SU-DHL-6 (cell line): ENCODE results near the gene SORL1.

Experiments used
- CTCF ChIP-seq: fragments of 200-600 bp; sonication (generic); IDR thresholded peaks from one replicate; pipeline ENCODE4 v1.5.1; 2017; ENCODE audit warnings: antibody characterized with exemption, mild to moderate bottlenecking, low read length, moderate library complexity; ENCODE audit not compliant: insufficient read depth, poor library complexity, severe bottlenecking
- EZH2phosphoT487 ChIP-seq: fragments of 200-600 bp; sonication (generic), shearing (Covaris generic); conservative IDR thresholded peaks from 2 replicates; pipeline ENCODE4 v1.6.1; 2018; ENCODE audit warnings: mild to moderate bottlenecking, antibody characterized with exemption, low read length, moderate library complexity, mixed read lengths

- TF ChIP-seq CTCF (no peak), EZH2phosphoT487 (no peak)
Measured at GRCh38 chr11:121670266-121670665, 218.2 kb downstream of the SORL1 start.
